Suppressor macrophage treated with lipopolysaccharide for 4 hours (primary cell): ENCODE measurements around the gene VTCN1.
"Not testable (repeated sequence)": the region's sequence is repeated elsewhere in the genome, so short reads cannot be mapped to it uniquely, and the experiment has no call there.

Source experiments
- DNase-seq: peaks from one replicate; pipeline ENCODE4 v3.0.0-alpha.2; 2020

The VTCN1 gene, protein sequence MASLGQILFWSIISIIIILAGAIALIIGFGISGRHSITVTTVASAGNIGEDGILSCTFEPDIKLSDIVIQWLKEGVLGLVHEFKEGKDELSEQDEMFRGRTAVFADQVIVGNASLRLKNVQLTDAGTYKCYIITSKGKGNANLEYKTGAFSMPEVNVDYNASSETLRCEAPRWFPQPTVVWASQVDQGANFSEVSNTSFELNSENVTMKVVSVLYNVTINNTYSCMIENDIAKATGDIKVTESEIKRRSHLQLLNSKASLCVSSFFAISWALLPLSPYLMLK

DNA sequence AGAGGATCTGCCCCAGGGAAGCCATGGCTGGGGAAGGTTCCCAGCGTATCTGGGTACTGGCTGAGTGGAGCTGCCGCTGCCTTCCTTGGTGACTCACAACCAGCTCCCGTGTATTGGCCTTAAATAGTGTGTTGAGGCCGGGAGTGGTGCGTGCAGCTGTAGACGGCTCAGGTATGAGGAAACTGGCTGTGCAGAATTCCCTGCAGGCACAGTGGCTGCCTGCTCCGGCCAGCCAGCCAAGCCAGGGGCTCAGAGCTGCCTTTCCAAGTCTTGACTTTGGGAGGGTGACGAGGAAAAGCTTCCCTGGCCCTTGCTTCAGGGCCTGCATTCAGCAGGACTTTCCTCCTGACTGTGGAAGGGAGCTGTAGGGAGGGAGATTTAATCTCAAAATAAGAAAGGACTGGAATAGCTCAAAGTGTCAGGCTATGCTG, at the start of gene VTCN1:
VTCN1 (minus strand) TSS at position 97 of the 431 bp plus-strand sequence; CDS start at position 25, 72 bp downstream.
- no peak for DNase-seq

DNA sequence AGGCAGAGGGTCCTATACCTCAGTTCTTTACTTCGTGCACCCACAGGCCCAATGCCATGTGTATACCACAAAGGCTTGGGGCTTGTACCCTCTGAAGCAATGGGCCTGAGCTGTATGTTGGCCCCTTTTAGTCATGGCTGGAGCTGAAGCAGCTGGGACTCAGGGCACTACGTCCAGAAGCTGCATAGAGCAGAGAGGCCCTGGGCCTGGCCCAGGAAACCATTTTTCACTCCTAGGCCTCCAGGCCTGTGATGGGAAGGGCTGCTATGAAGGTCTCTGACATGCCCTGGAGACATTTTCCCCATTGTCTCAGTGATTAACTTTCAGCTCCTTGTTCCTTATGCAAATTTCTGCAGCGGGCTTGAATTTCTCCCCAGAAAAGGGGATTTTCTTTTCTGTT, 48.1 kb upstream of the VTCN1 start:
- DNase-seq: no peak

DNA sequence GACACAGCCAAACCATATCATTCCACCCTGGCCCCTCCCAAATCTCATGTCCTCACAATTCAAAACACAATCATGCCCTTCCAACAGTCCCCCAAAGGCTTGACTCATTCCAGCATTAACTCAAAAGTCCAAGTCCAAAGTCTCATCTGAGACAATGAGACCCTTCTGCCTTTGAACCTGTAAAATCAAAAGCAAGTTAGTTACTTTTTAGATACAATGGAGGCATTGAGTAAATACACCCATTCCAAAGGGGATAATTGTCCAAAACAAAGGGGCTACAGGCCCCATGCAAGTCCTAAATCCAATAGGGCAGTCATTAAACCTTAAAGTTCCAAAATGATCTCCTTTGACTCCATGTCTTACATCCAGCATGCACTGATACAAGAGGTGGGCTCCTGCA, 47.3 kb upstream of the VTCN1 start:
- not testable (repeated sequence) for DNase-seq

GRCh38 chr1:117257291-117257690, 46.6 kb upstream of the VTCN1 start:
- no peak for DNase-seq

- DNase-seq: no peak
Measured at GRCh38 chr1:117250061-117250606, 39.4 kb upstream of the VTCN1 start.

DNA sequence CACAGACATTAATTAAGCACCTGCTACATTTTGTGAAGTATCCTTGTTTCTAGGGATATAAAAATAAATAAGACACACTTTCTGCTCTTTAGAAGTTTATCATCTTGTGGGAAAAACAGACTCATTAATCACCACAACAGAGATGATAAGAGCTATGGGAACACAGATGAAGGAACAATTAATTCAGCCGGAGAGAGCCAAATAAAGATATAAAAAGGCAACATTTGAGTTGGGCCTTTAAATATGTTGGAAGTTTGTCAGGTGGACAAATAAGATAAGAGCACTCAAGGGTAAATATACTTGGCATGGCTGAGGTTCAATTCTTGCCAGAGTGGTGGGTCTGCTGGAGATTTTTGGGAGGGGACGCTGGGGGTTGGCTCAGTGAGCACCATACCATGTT, 34.2 kb upstream of the VTCN1 start:
- DNase-seq: no peak

GRCh38 chr1:117244306-117244705, 33.6 kb upstream of the VTCN1 start:
- no peak for DNase-seq

DNA sequence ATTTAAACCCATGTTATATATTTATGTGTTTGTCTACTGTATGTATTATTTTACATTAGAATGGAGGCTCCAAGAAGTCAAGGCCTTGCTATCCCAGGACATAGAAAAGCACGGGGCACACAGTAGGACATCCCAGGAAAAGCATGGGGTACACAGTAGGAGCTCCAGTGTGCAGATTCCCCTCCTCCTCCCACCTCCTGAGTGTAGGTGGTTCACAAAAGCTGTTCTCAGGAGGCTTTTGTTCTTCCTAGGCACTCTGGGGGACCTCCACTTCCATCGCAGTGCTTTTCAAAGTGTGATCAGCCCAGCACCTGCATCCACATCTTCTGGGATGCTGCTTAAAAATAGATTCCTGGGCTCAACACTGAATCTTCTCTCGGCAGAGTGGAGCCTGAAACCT, 30.8 kb upstream of the VTCN1 start:
- no peak for DNase-seq

GRCh38 chr1:117240547-117240946, 29.8 kb upstream of the VTCN1 start:
- no peak for DNase-seq

DNA sequence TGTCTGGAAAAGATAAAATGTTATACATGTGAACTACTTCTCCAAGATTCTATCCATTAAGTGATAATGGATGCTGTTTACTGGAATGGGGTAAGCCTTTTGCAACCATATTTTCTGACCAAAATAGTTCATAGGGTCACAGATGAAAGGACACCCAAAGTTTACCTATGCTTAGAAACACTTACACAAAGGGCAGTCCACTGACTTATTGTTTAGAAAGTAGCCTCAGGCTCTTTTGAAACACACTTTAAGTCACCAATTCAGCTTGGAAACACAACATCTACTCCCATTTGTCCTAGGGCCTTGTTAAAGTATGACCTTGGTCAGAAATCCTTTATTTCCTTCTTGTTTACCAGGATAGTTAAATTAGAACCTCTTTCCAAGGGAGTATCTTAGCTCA, 28.7 kb upstream of the VTCN1 start:
- no peak for DNase-seq

- peak; percentile 2 for DNase-seq
Measured at GRCh38 chr1:117237726-117238381, 27.1 kb upstream of the VTCN1 start.

DNA sequence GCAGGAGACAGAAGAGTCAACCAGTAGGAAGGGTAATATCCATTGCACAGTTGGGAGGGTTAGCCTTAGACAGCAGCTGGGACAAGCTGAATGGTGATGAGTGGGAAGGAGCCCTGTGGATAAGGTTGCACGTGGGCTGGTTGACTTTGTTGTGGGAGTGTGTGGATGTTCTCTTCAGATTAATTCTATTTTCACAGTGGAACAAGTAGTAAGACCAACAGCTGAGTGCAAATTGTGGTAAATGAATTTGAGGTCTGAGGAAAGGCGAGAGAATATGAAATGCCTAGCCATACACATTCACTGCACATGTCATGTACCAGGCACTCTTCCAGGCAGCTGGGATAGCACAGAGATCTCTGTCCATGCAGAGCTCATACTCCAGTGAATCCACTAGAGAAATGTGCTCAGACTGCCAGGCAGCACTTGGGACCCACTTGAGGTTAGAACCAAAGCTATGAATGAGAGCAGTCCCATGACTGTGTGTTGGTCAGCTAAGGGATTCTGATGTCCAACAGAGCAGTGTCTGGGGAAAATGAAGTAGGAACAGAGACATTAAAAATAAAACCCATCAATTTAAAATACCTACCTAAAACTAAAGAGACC, 25.2 kb upstream of the VTCN1 start:
- no peak for DNase-seq

DNA sequence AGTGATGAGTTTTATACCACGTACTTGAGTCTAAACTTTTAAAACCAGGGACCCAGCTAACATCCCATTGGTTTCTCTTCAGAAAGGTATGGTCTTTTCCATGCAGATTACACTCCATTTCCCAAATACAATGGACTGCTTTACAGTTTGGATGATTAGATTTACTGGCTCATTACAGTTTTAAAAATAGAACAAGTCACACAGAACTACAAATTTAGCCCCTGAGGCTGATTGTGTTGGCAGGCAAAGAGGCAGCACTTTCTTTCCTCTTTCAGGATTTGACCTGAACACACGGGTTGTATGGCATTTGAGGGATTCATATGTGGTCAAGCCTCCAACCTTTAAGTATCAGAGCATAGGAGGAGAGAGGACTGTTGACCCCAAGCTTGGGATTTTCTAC, 21.8 kb upstream of the VTCN1 start:
- DNase-seq: no peak

DNA sequence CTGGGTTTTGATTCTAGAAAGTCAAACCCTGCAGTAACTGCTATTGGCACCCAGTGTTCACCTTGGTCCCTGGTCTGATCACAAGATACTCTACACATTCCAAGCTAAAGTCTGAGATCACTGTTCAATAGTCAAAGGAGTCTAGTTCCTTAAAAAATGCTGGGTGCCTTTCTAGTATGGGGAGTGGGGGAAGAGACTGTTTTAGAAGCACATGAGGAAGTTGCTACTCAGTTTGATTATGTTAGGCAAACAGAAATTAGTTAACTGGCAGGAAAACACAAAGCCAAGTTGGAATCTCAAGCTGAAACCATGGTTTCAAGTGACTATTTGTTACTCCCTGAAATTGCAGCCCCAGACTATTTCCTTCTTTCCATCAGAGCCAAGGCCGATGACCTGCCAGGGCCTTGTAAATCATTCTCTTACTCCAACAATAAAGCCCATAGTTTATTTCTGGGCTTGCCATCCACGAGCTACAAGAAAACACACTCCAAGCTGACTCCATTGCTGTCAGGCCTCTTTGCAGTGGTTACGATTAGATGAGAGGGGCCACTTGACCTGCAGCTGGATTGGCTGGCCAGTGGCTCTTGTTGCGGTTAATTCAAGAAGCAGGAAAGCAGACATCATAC, 21.1 kb upstream of the VTCN1 start:
- peak; percentile 16 for DNase-seq

DNA sequence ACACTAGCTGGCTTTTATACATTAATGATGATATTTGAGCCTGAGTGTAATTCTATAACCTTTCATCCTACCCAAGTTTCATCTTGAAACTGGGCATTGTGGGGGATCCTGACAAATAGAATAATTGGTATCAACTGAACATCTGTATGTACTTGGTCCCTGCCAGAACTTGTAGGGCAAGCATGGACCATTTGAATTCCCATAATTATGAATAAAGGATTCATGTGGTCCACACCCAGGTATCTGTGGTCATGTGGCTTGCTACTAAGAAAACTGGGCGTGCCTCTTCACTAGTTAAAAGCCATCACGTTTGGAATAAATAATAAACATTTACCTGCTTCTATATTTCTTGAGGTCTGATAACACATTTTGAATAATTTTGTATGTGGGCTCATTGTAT, 20.6 kb upstream of the VTCN1 start:
- DNase-seq: no peak

- no peak for DNase-seq
Measured at GRCh38 chr1:117229217-117229616, 18.5 kb upstream of the VTCN1 start.

DNA sequence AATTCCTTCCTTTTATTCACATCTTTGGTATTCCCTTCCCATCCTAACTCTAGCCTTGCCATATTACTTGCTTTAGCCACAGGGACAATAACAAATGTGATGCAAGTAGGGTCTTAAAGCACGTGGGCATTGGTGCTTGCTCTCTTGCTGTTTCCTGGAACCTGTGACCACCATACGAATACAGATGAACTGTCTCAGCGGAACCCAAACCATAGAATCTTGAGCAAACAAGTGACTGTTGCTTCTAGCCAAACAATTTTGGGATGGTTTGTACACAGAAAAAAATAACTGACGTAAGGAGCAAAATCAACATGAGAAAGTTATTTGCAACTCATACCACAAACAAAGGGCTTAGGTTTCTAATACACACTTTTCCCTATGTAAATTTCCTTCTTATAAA, 15.2 kb upstream of the VTCN1 start:
- DNase-seq: no peak

- no peak for DNase-seq
Measured at GRCh38 chr1:117216718-117217117, 6.0 kb upstream of the VTCN1 start.

DNA sequence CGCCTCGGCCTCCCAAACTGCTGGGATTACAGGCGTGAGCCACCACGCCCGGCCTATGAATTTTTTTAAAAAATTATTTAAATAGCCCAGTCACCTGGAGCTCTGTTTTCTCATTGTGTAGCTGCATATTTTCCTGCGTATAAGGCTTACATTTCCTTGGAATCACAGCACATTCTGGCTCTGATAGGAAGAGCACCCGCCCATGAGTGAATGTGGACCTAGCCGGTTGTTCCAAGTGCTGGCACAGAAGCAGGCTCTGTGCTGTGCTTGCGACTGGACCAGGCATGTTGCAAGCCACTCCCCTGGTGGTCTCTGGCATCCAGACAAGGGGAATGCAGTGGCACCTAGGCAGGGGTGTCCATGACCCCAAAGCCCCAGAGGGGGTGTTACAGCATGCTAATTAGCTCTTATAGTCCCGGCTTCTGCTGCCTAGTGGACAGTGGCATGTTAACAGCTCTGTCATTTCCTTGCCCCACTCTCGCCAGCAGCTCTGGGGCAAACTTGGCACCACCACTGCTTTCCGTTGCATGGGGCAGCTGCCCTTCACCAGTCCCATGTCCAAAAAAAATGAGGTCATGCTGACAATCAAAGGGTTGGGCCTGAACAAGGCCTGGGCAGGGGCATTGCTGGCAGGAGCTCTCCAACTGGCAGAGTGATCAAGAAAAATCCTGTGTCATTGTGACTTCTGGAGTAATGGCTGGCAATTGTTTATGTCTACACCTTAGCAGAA, 5.2 kb upstream of the VTCN1 start:
- no peak for DNase-seq

GRCh38 chr1:117215019-117215418, 4.3 kb upstream of the VTCN1 start:
- DNase-seq: no peak

DNA sequence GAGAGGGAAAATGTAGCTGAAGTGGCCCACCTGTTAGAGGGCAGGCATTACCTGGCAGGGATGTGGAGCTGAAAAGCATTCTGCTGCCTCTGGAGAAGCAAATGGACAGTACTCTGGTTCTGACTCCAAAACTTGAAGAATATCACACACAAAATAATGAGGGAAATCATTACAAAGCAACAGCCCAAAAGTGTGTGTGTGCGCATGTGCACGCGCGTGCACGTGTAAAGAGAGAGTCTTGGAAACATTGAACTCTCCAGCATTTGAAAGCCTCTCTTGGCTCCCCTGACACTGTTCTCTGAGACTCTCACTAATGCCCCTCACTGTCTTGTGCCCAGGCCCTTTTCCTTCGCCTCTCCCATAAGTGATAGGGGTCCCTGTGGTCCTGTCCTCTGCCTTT, 2.3 kb upstream of the VTCN1 start:
- no peak for DNase-seq

GRCh38 chr1:117210386-117210785, 341 bp downstream of the VTCN1 start:
- no peak for DNase-seq

GRCh38 chr1:117209094-117209493, 1.6 kb downstream of the VTCN1 start:
- no peak for DNase-seq
